SK-N-SH (cell line): Measurements from ENCODE around the gene NOTCH4.
"Not testable (repeated sequence)": the region's sequence is repeated elsewhere in the genome, so short reads cannot be mapped to it uniquely, and the experiment has no call there.

Experiments used
- CTCF ChIP-seq: fragments of 200-600 bp; sonication (generic); IDR thresholded peaks from 2 replicates; pipeline ENCODE4 v1.6.1; 2017; ENCODE audit warnings: antibody characterized with exemption, mild to moderate bottlenecking, moderate library complexity
- NRF1 ChIP-seq: IDR thresholded peaks from 2 replicates; pipeline ENCODE4 v1.6.1; 2012; ENCODE audit warnings: low read depth, mild to moderate bottlenecking, low read length
- POLR2AphosphoS5 ChIP-seq: IDR thresholded peaks from 2 replicates; pipeline ENCODE4 v1.6.1; 2012; ENCODE audit warnings: low read depth, low read length
- RCOR1 ChIP-seq: fragments of 150-350 bp; IDR thresholded peaks from 2 replicates; pipeline ENCODE4 v1.6.1; 2017; ENCODE audit warnings: antibody characterized with exemption, low read length
- YY1 ChIP-seq: IDR thresholded peaks from 2 replicates; pipeline ENCODE4 v1.4.0; 2012; ENCODE audit warnings: low read depth, mild to moderate bottlenecking
- TF ChIP-seq, protein P1 (sequence below): IDR thresholded peaks from 2 replicates; pipeline ENCODE4 v1.6.1; 2012; ENCODE audit warnings: mild to moderate bottlenecking, low read depth, low read length, moderate library complexity

DNA sequence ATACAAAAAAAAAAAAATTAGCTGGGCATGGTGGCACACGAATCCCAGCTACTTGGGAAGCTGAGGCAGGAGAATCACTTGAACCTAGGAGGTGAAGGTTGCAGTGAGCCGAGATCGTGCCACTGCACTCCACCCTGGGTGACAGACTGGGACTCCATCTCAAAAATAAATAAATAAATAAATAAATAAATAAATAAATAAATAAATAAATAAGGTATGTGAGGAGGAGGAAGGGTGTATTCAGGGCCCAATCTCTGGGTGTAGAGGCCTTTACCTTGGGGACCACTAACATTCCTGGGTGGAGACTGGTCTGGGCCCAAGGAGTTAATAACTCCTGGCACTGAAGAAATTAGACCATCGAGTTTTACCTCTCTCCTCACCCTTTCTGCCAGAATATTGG, 12.4 kb downstream of the NOTCH4 start:
- TF ChIP-seq POLR2AphosphoS5, YY1, CTCF, RCOR1, NRF1: not testable (repeated sequence)
- TF ChIP-seq, protein P1, sequence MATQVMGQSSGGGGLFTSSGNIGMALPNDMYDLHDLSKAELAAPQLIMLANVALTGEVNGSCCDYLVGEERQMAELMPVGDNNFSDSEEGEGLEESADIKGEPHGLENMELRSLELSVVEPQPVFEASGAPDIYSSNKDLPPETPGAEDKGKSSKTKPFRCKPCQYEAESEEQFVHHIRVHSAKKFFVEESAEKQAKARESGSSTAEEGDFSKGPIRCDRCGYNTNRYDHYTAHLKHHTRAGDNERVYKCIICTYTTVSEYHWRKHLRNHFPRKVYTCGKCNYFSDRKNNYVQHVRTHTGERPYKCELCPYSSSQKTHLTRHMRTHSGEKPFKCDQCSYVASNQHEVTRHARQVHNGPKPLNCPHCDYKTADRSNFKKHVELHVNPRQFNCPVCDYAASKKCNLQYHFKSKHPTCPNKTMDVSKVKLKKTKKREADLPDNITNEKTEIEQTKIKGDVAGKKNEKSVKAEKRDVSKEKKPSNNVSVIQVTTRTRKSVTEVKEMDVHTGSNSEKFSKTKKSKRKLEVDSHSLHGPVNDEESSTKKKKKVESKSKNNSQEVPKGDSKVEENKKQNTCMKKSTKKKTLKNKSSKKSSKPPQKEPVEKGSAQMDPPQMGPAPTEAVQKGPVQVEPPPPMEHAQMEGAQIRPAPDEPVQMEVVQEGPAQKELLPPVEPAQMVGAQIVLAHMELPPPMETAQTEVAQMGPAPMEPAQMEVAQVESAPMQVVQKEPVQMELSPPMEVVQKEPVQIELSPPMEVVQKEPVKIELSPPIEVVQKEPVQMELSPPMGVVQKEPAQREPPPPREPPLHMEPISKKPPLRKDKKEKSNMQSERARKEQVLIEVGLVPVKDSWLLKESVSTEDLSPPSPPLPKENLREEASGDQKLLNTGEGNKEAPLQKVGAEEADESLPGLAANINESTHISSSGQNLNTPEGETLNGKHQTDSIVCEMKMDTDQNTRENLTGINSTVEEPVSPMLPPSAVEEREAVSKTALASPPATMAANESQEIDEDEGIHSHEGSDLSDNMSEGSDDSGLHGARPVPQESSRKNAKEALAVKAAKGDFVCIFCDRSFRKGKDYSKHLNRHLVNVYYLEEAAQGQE: not testable (repeated sequence)
